Measurements from ENCODE around the gene PAXX. TPM values are rescaled to one million over a fixed set of nuclear protein-coding genes. Genes with fewer than 3 reads are reported as not detected.

The PAXX gene
- total RNA-seq, 1 experiment from 2014 or later = 64.0 TPM

DNA sequence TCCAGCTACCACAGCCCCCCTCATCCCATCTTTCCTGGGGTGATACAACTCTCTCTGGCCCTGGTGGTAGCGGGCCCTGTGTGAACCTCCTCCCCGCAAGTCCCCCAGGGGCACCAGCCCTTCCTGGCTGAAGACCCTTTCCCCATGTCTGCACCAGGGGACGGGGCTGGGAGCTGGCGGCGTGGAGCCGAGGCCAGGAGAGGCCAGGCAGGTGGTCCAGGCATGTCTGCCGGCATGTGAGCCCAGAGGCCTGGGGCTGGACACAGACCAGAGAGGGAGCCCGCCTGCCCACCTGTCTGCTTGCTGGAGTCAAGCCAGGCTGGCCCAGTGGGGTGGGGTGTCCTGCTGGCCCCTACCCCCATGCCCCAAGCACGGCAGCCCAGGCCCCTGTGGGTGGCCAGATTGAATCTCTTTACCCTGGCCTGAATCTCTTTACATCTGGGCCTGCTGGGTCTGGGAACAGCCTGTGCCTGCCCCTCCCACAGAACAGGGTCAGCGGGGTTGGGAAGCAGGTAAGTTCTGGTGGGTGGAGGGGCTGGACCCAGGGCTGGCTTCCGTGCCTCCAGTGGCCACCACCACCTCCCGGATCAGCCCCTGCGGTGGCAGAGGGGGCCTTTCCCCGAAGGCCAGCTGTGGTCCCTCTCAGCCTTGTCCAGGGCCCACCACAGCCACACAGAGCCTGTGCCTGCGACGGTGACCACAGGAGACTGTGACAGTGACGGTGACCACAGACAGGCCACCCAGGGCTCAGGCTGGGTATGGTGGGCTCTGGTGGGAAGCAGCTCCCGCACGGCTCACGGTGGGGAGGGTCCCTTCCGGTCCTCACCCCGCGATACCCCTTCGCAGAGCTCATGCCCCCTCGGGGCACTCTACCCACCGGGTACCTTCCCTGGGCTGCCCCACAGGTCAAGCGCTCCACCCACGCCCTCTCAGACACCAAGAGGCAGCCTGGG is 33.0 kb upstream of the PAXX start:
- no peak for DNase-seq (ENCODE audit: low read depth, low spot score)
- Histone ChIP-seq H3K27me3 (ENCODE audit: control insufficient read depth, insufficient read depth, low read length) (no peaks in the 10 kb centered on the region), H3K4me1 (ENCODE audit: control insufficient read depth, insufficient read depth, low read length) (no peaks in the 10 kb centered on the region), H3K4me3 (ENCODE audit: low read depth in 2 of 2, low read length in 2 of 2) (no peak overlapping the region), H3K9me3 (ENCODE audit: control insufficient read depth, insufficient read depth, low read depth, low read length) (no peaks in the 10 kb centered on the region), H3K27ac (ENCODE audit: low read length) (no peak overlapping the region), H3K36me3 (ENCODE audit: control insufficient read depth, insufficient read depth, low read length) (no peaks in the 10 kb centered on the region)
- POLR2A ChIA-PET = no interaction called here
- ATAC-seq = no peak
- intact Hi-C loops (cut with micrococcal nuclease; ENCODE audit: unreplicated experiment) = no loop called here
- BruUV-seq (replicated peaks) = no TSS peak
- in situ Hi-C loops (cut with HindIII; ENCODE audit: low pct_unique_long_range_greater_than_20kb, low sequenced_read_pairs) = no loop called here
- CTCF ChIA-PET = interaction anchor here (0.6 kb wide), 1 partner anchor 48 kb away, joined by 7 read pairs; no protein-coding TSS in a partner anchor
- TF ChIP-seq SIN3A (IDR thresholded peaks at IDR 0.05; ENCODE audit: borderline replicate concordance, insufficient read depth, low read depth, low read length) = no peak
- no peak for TF ChIP-seq REST (IDR thresholded peaks at IDR 0.05; ENCODE audit: insufficient read depth in 1 of 2, low read depth in 2 of 2, low read length in 1 of 2)
- TF ChIP-seq POLR2AphosphoS5 (IDR thresholded peaks at IDR 0.05; ENCODE audit: low read depth, low read length) = no peak
- no peak for TF ChIP-seq CTCF (IDR thresholded peaks at IDR 0.05)
- no peak for TF ChIP-seq TCF7L2 (IDR thresholded peaks at IDR 0.05; ENCODE audit: low read depth, low read length)

DNA sequence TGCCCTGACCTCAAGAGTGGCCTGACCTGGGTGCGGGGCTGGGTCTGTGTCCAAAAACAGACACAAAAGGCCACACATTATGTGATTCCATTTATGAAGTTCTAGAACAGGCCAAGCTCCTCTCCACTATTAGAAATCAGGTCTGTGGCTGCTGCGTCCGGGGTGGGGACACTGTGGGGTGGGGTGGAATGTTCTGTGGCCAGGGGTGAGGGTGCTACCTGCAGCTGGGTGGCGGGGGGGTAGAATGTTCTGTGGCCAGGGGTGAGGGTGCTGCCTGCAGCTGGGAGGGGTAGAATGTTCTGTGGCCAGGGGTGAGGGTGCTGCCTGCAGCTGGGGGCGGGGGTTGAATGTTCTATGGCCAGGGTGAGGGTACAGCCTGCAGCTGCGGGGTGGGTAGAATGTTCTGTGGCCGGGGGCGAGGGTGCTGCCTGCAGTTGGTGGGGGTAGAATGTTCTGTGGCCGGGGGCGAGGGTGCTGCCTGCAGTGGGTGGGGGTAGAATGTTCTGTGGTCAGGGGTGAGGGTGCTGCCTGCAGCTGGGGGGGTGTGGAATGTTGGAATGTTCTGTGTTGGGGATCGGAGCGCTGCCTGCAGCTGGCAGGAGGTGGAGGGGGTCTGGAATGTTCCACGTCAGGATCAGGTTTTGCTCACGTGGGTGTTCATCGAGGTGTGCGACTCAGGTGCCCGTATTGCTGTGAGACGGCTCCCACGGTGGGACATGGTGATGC is 31.8 kb upstream of the PAXX start:
- Histone ChIP-seq H3K4me3 (ENCODE audit: low read depth in 2 of 2, low read length in 2 of 2) (no peak overlapping the region), H3K4me1 (ENCODE audit: control insufficient read depth, insufficient read depth, low read length) (peaks cover 5% of the 10 kb centered on the region; the same call in 1 of the 2 replicates), H3K9me3 (ENCODE audit: control insufficient read depth, insufficient read depth, low read depth, low read length) (no peaks in the 10 kb centered on the region), H3K27me3 (ENCODE audit: control insufficient read depth, insufficient read depth, low read length) (no peaks in the 10 kb centered on the region), H3K27ac (ENCODE audit: low read length) (no peak overlapping the region), H3K36me3 (ENCODE audit: control insufficient read depth, insufficient read depth, low read length) (no peaks in the 10 kb centered on the region)
- TF ChIP-seq TCF7L2 (IDR thresholded peaks at IDR 0.05; ENCODE audit: low read depth, low read length) = no peak
- TF ChIP-seq REST (IDR thresholded peaks at IDR 0.05; ENCODE audit: insufficient read depth in 1 of 2, low read depth in 2 of 2, low read length in 1 of 2) = no peak
- no peak for TF ChIP-seq POLR2AphosphoS5 (IDR thresholded peaks at IDR 0.05; ENCODE audit: low read depth, low read length)
- in situ Hi-C loops (cut with HindIII; ENCODE audit: low pct_unique_long_range_greater_than_20kb, low sequenced_read_pairs) = no loop called here
- intact Hi-C loops (cut with micrococcal nuclease; ENCODE audit: unreplicated experiment) = no loop called here
- ChIA-PET POLR2A (no interaction called here), CTCF (interaction anchor here (0.6 kb wide), 1 partner anchor 47 kb away, joined by 7 read pairs; no protein-coding TSS in a partner anchor)
- BruUV-seq (replicated peaks) = no TSS peak
- ATAC-seq (no peak), DNase-seq (ENCODE audit: low read depth, low spot score) (no peak)

Data from Panc1 (cell line).